RKO (cell line): ENCODE results near the gene TP63.

Experiments used
- DNase-seq: peaks from one replicate; pipeline ENCODE4 v3.0.0-alpha.2; 2016; ENCODE audit warnings: low spot score

The TP63 gene

GRCh38 chr3:189780546-189781270, 149.5 kb downstream of the TP63 start:
- no peak for DNase-seq

DNA sequence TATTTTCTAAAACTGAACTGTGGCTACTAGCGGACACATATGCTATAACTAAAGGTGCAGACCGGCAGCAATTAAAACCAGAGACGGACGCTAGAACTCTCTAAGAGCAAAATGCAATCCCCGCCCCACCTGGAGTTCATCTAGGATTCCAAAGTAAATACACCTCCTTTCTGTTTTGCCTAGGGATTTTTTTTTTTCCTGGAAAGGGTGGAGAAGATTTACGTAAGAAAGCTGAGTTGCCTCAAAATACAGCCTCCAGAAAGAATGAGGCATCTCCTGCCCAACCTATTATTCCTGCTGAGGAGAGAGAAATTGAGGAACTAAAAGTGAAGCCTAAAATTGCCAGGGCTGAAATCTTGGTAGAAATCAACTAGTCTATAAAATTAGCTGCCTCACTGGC, 150.2 kb downstream of the TP63 start:
- DNase-seq: no peak

DNA sequence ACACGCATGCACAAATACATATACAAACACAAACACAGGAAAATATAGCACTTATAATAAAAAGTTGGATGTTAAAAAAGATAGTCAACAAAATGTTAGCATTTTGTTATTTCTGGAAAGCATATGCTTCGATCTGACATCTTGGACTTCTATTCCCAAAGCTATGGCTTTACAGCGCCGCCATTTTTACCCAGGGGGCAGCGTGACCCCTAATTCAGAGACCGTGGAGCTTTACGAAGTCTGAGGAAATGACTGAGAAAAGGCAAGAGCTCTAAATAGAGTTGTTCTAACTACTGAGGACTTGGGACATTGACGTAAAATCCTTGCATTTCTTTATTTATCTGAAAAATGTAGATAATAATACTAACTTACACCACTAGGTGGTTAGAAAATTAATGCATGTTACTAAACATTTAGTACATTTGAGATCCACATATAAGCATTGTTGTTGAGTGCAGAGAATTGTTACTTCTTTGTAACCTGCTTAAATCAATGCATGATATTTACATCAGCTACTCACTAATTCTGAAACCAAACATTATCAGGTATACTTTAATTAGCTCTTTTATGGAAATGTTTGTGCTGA, 155.4 kb downstream of the TP63 start:
- DNase-seq: no peak

DNA sequence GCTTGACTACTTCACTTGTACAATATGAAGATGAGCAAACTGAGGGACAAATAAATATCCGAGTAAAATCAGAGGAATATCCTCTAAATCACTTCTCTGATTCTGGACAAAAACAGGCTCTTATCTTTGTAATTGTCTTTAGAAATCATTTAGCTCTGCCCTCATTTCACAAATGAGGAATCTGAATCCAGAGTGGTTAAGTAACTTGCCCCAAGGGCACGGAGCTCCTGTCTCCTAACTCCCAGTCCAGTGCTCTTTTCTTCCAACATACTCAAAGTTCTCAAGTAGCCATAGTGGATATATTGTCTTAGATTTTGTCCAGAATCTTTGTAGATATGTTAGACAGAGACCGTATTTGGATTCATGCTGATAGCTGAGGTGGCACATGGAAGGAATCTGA, 156.0 kb downstream of the TP63 start:
- DNase-seq: no peak

GRCh38 chr3:189787632-189788031, 156.4 kb downstream of the TP63 start:
- no peak for DNase-seq

- no peak for DNase-seq
Observed at GRCh38 chr3:189789432-189789831, 158.2 kb downstream of the TP63 start.

- no peak for DNase-seq
Observed at GRCh38 chr3:189790658-189791057, 159.5 kb downstream of the TP63 start.

DNA sequence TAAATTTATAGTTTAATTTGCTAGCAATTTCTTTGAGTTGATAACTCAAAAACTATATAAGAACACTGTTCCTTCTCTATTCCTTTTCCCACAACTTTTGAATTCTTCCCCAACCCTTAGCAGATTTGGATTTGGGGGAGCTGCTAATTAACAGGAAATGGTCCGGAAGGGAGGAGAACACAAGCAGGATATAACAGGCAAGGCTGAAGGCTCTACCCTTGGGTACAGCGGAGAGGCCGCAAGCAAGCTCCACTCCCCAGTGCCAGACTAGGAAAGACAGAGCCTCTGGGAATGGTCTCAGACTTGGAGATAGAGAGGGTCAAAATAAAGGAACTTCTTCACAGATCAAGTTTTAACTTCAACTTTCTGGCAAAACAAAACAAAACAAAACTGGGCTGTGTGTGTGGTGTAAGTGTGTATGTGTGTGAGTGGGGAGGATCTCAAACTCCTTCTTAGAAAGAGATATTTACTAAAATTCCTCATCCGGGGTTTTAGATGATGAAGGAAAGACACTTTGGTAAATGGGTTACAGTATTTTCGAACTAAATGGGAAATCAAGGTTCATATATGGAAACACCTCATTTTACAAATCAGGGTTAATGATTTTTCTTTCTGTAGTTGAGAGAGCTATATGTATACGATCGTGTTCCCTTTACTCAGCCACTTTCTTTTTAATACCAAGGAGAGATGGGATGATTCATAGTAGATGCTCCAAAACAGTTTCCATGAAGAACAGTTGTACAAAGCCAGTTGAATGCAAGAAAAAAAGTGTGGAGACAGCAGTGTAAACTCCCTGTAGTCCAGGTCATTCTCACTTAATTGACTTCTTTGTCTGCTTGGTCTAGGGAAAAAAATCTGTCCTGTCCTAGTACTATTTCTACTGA, 161.1 kb downstream of the TP63 start:
- no peak for DNase-seq

GRCh38 chr3:189794518-189794917, 163.3 kb downstream of the TP63 start:
- DNase-seq: no peak

DNA sequence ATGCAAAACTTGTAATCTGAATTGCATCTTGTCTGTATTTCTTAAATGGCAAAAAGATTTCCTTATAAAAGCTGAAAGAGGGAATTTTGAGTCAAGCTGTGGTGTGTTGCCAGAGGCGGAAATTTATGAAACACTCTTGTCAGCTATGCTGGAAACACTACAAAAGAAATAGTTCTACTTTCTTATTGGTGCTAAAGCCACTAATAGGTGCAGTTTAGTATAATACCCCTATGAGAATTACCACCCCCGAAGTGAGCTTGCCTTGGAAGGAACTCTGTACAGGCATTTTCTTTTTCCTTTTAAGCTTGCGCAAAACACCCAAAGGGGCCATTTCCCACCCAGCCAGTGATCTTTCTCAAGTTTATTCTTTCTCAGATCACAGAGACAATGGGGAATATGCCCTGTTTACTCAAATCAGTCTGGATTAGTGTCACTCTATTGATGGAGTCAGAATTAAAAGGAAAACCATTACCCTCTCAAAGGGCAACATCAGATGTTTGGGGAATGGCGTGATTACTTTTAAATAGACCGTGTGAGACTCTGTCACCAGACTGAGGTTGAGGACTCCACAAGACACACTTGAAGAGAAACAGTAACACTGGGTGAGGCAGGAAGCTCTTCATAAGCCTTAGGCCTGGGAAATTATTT, 166.0 kb downstream of the TP63 start:
- DNase-seq: no peak

DNA sequence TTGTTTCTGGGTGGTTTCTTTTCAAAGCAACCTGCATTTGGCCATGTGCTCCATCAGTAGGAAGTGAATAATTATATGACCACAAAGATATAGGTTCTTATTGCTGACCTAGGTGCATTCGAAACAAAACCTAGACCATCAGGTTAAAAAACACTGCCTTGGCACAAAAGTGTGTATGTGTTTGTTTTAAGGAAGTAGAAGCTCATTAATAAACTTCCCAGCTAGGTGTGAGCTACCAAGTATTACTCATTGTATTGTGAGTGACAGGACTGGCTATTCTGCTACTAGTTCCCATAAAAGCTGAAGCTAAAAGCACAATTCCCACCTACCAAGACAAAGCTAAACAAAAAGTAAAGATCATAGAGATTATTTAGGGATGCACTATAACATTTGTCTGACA, 168.2 kb downstream of the TP63 start:
- DNase-seq: no peak

DNA sequence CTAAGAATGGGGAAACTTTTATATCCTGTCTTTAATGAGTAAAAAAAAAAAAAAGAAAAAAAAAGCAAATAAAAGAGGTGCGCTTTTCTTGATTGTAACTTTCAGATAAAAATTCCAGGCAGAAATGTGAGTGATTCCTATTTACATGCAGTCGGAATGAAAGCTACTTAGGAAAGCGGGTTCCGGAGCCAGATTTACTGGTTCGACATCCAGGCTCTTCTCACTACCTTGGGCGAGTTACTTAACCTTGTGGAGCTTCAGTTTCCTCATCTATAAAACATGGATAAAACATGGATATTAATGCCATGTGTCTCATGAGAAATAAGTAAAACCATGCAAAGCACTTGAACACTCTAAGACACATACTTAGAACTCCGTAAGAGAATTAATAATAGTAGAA, 169.2 kb downstream of the TP63 start:
- no peak for DNase-seq

DNA sequence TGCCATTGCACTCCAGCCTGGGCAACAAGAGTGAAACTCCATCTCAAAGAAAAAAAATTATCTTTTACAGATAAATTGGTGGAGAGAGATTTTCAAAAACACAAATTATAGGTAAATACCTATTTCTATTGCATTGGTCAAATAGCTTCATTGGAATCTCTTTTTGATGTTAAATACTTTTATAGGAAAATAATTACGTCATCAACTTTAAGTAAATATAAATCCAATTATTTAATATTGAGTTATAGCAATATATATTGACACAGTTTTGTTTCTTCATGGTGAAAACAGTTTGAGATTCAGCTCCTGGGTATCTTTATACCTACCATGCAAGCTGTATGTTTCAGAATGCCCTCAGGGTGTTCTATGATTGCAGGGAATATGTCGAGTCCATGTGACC, 172.1 kb downstream of the TP63 start:
- DNase-seq: no peak

- no peak for DNase-seq
Observed at GRCh38 chr3:189805375-189806067, 174.3 kb downstream of the TP63 start.

DNA sequence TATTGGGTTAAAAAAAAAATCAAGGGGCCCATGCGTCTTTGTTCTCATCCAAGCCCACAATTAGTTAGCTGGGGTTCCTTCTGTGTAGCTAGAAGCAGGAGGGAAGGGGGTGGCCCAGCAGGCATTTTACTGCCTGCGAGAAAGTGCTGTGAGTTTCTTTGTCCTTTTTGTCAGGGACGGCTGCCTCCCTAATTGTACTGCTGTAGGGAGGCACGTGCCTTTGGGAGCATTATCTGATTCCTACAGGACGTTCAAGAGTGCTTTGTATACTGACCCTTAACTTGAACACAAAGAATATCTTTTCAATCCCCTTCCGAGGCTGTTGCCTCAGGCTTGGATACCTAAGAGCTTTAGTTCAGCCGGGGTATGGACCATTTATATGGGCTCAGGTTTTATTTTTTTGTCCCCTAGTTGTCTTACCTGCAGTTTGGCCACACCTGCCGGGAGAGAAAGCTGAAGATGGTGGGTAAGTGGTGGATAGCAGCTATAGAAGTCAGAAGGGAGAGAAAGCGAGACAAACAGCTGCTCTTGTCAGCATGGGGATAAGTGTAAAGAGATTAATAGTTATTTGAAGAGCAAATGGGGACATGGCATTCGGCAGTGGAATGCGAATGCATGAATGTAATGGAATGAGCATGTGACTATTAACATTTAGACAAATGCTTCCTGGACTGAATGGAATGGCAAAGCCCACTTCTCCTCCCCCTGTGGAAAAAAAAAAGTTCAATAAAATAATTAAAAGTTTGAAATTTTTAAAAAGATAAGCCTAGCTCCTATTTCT, 175.2 kb downstream of the TP63 start:
- DNase-seq: no peak

DNA sequence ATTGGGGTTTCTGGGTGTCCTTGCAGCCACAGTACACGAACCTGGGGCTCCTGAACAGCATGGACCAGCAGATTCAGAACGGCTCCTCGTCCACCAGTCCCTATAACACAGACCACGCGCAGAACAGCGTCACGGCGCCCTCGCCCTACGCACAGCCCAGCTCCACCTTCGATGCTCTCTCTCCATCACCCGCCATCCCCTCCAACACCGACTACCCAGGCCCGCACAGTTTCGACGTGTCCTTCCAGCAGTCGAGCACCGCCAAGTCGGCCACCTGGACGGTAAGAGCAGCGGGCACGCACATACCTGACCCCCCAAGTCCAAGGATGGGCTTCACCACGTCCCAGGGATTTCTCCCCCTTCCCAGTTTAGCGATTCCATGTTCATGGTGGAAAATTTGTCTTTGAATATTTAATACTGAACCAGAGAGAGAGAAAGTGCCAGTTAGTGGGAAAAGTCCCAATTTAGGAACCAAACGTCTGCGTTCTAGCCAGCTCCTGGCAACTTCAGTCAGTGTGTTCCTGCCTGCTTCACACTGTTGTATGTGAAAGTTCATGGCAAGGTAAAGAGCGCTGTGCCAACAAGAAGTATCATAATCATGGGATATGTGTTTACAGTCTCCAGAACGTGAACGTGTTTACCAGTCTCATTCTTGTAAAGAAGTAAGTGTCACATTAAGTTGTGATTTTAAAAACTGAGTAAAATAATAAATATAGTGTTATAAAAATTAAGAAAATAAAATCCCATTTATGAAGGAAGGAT, 177.2 kb downstream of the TP63 start:
- no peak for DNase-seq

DNA sequence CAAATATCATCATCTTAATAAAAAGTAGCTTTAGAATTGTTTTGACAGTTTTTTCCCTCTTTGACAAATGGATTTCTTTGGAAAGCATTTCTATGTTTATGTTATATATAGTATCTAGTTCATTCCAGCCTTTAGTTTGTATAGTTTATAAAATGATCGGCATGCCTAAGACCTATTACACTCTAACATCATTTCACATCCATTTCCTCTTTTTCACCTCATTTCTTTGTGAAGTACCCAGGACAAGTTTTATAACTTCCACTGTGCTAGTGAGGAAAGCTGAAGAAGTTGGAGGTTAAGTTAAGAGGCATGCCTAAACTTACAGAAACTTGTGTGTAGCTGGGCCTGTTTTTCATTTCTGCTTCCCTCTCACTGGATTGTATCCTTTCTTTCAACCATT, 178.4 kb downstream of the TP63 start:
- DNase-seq: no peak

DNA sequence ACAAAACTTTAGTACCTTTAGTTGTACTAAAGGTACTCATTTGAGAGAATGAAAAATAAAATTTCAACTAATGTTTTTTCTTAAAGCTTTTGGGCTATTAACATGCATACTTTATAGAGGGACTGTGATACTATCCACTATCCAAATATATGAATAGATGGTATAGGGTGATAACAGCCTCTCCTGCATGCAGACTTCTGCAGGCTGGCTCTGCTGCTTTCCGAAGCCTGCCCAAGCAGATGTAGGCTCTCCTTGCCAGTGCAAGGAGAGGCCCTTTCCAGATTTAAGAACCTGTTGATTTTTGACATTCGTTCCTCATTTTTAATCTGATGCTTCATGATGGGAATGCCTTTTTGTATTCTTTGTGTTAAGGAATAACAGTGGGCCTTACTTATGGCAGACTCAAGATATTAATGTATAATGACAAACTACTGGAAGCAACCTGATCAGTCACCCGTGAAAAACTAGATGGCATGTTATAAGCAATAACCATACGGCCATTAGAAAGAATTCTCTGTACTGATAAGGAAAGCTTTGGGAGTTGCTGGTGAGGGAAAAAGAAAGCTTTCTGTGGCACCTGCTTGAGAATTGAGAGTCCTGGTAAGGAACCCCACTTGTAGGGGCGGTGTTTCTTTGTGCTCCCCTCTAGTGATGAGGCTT, 181.7 kb downstream of the TP63 start:
- DNase-seq: no peak

- no peak for DNase-seq
Observed at GRCh38 chr3:189813647-189814240, 182.6 kb downstream of the TP63 start.

DNA sequence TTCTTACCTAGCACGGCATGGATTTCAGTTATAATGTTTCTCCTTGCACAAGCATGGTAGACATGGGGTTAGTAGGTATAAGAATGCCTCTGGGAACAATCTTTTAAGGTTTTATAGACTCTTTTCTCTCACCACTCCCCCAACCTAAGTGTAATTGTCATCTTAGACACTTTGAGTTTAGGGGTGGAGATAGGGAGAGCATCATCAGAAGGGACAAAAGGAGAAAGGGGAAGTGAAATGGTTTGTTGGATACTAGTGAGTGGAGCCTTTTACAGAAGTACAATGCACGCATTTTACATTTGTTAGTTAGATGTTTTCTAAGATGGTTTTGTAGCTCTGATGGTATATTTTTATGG, 189.2 kb downstream of the TP63 start:
- no peak for DNase-seq
